Measurements from ENCODE around the gene PTCD2. TPM values are rescaled to one million over a fixed set of nuclear protein-coding genes. Genes with fewer than 3 reads are reported as not detected.

Gene PTCD2
- total and polyA plus RNA-seq, 4 donors: 8.9 to 11.5 (median 10.0) TPM

- Histone ChIP-seq H3K27me3 (ENCODE audit: control insufficient read depth, insufficient read depth, low read length) (no peaks in the 10 kb centered on the region), H3K9me3 (ENCODE audit: control insufficient read depth, insufficient read depth, low read length) (no peaks in the 10 kb centered on the region), H3K4me3 (ENCODE audit: low read depth, low read length) (no peak overlapping the region), H3K27ac (ENCODE audit: low read depth, low read length) (no peak overlapping the region), H3K36me3 (ENCODE audit: control insufficient read depth, insufficient read depth, low read length) (peaks cover 11% of the 10 kb centered on the region), H3K4me1 (ENCODE audit: control insufficient read depth, insufficient read depth, low read length) (peaks cover 4% of the 10 kb centered on the region)
- DNase-seq (ENCODE audit: low read depth in 4 of 6, low spot score in 6 of 6): peak in 2 of 6 donors; percentile 58 to 83
Observed at GRCh38 chr5:72328172-72328571, 8.0 kb downstream of the PTCD2 start.

- H3K27me3 ChIP-seq (ENCODE audit: control insufficient read depth, insufficient read depth, low read length): no peaks in the 10 kb centered on the region
- peaks cover 6% of the 10 kb centered on the region for H3K36me3 ChIP-seq (ENCODE audit: control insufficient read depth, insufficient read depth, low read length)
- peaks cover 4% of the 10 kb centered on the region for H3K4me1 ChIP-seq (ENCODE audit: control insufficient read depth, insufficient read depth, low read length)
- no peak for DNase-seq (ENCODE audit: low read depth in 4 of 6, low spot score in 6 of 6)
- H3K27ac ChIP-seq (ENCODE audit: low read depth, low read length): no peak overlapping the region
- no peaks in the 10 kb centered on the region for H3K9me3 ChIP-seq (ENCODE audit: control insufficient read depth, insufficient read depth, low read length)
- no CpG with 5 or more reads among the region's 1 CpG for WGBS (ENCODE audit: insufficient coverage)
- H3K4me3 ChIP-seq (ENCODE audit: low read depth, low read length): no peak overlapping the region
Observed at GRCh38 chr5:72330712-72331111, 10.5 kb downstream of the PTCD2 start.

- Histone ChIP-seq H3K4me1 (ENCODE audit: control insufficient read depth, insufficient read depth, low read length) (no peaks in the 10 kb centered on the region), H3K27ac (ENCODE audit: low read depth, low read length) (no peak overlapping the region), H3K9me3 (ENCODE audit: control insufficient read depth, insufficient read depth, low read length) (no peaks in the 10 kb centered on the region), H3K36me3 (ENCODE audit: control insufficient read depth, insufficient read depth, low read length) (no peaks in the 10 kb centered on the region), H3K27me3 (ENCODE audit: control insufficient read depth, insufficient read depth, low read length) (no peaks in the 10 kb centered on the region), H3K4me3 (ENCODE audit: low read depth, low read length) (no peak overlapping the region)
- no peak for DNase-seq (ENCODE audit: low read depth in 4 of 6, low spot score in 6 of 6)
- 100% methylated on average over 1 of the region's 1 CpG for WGBS (ENCODE audit: insufficient coverage)
Observed at GRCh38 chr5:72337159-72337558, 17.0 kb downstream of the PTCD2 start.

- Histone ChIP-seq H3K9me3 (ENCODE audit: control insufficient read depth, insufficient read depth, low read length) (no peaks in the 10 kb centered on the region), H3K27me3 (ENCODE audit: control insufficient read depth, insufficient read depth, low read length) (no peaks in the 10 kb centered on the region), H3K4me3 (ENCODE audit: low read depth, low read length) (no peak overlapping the region), H3K27ac (ENCODE audit: low read depth, low read length) (no peak overlapping the region), H3K4me1 (ENCODE audit: control insufficient read depth, insufficient read depth, low read length) (no peaks in the 10 kb centered on the region), H3K36me3 (ENCODE audit: control insufficient read depth, insufficient read depth, low read length) (peaks cover 4% of the 10 kb centered on the region)
- DNase-seq (ENCODE audit: low read depth in 4 of 6, low spot score in 6 of 6): peak in 2 of 6 donors; percentile 5 to 77
- WGBS (ENCODE audit: insufficient coverage): no CpG with 5 or more reads among the region's 4 CpGs
Observed at GRCh38 chr5:72338689-72339209, 18.6 kb downstream of the PTCD2 start.

- H3K9me3 ChIP-seq (ENCODE audit: control insufficient read depth, insufficient read depth, low read length): no peaks in the 10 kb centered on the region
- H3K36me3 ChIP-seq (ENCODE audit: control insufficient read depth, insufficient read depth, low read length): peaks cover 7% of the 10 kb centered on the region
- H3K4me3 ChIP-seq (ENCODE audit: low read depth, low read length): no peak overlapping the region
- WGBS (ENCODE audit: insufficient coverage): 92% methylated on average over 2 of the region's 2 CpGs
- no peaks in the 10 kb centered on the region for H3K4me1 ChIP-seq (ENCODE audit: control insufficient read depth, insufficient read depth, low read length)
- no peak overlapping the region for H3K27ac ChIP-seq (ENCODE audit: low read depth, low read length)
- H3K27me3 ChIP-seq (ENCODE audit: control insufficient read depth, insufficient read depth, low read length): no peaks in the 10 kb centered on the region
- DNase-seq (ENCODE audit: low read depth in 4 of 6, low spot score in 6 of 6): no peak
Observed at GRCh38 chr5:72346398-72346797, 26.2 kb downstream of the PTCD2 start.

- no peak overlapping the region for H3K27ac ChIP-seq (ENCODE audit: low read depth, low read length)
- no peak overlapping the region for H3K4me3 ChIP-seq (ENCODE audit: low read depth, low read length)
- H3K4me1 ChIP-seq (ENCODE audit: control insufficient read depth, insufficient read depth, low read length): no peaks in the 10 kb centered on the region
- WGBS (ENCODE audit: insufficient coverage): no CpG with 5 or more reads among the region's 4 CpGs
- H3K9me3 ChIP-seq (ENCODE audit: control insufficient read depth, insufficient read depth, low read length): no peaks in the 10 kb centered on the region
- H3K36me3 ChIP-seq (ENCODE audit: control insufficient read depth, insufficient read depth, low read length): peaks cover 7% of the 10 kb centered on the region
- H3K27me3 ChIP-seq (ENCODE audit: control insufficient read depth, insufficient read depth, low read length): no peaks in the 10 kb centered on the region
- DNase-seq (ENCODE audit: low read depth in 4 of 6, low spot score in 6 of 6): no peak
Observed at GRCh38 chr5:72347801-72348308, 27.7 kb downstream of the PTCD2 start.

GRCh38 chr5:72351376-72351775, 31.2 kb downstream of the PTCD2 start:
- Histone ChIP-seq H3K9me3 (ENCODE audit: control insufficient read depth, insufficient read depth, low read length) (no peaks in the 10 kb centered on the region), H3K4me1 (ENCODE audit: control insufficient read depth, insufficient read depth, low read length) (no peaks in the 10 kb centered on the region), H3K27me3 (ENCODE audit: control insufficient read depth, insufficient read depth, low read length) (no peaks in the 10 kb centered on the region), H3K36me3 (ENCODE audit: control insufficient read depth, insufficient read depth, low read length) (no peaks in the 10 kb centered on the region), H3K27ac (ENCODE audit: low read depth, low read length) (no peak overlapping the region), H3K4me3 (ENCODE audit: low read depth, low read length) (no peak overlapping the region)
- 100% methylated on average over 1 of the region's 2 CpGs for WGBS (ENCODE audit: insufficient coverage)
- no peak for DNase-seq (ENCODE audit: low read depth in 4 of 6, low spot score in 6 of 6)

GRCh38 chr5:72352616-72353015, 32.4 kb downstream of the PTCD2 start:
- no peak for DNase-seq (ENCODE audit: low read depth in 4 of 6, low spot score in 6 of 6)
- Histone ChIP-seq H3K4me3 (ENCODE audit: low read depth, low read length) (no peak overlapping the region), H3K27ac (ENCODE audit: low read depth, low read length) (no peak overlapping the region), H3K27me3 (ENCODE audit: control insufficient read depth, insufficient read depth, low read length) (no peaks in the 10 kb centered on the region), H3K4me1 (ENCODE audit: control insufficient read depth, insufficient read depth, low read length) (no peaks in the 10 kb centered on the region), H3K36me3 (ENCODE audit: control insufficient read depth, insufficient read depth, low read length) (no peaks in the 10 kb centered on the region), H3K9me3 (ENCODE audit: control insufficient read depth, insufficient read depth, low read length) (no peaks in the 10 kb centered on the region)
- no CpG with 5 or more reads among the region's 1 CpG for WGBS (ENCODE audit: insufficient coverage)

- no peaks in the 10 kb centered on the region for H3K27me3 ChIP-seq (ENCODE audit: control insufficient read depth, insufficient read depth, low read length)
- no peaks in the 10 kb centered on the region for H3K36me3 ChIP-seq (ENCODE audit: control insufficient read depth, insufficient read depth, low read length)
- no peaks in the 10 kb centered on the region for H3K9me3 ChIP-seq (ENCODE audit: control insufficient read depth, insufficient read depth, low read length)
- no peak overlapping the region for H3K4me3 ChIP-seq (ENCODE audit: low read depth, low read length)
- H3K27ac ChIP-seq (ENCODE audit: low read depth, low read length): no peak overlapping the region
- H3K4me1 ChIP-seq (ENCODE audit: control insufficient read depth, insufficient read depth, low read length): no peaks in the 10 kb centered on the region
- no peak for DNase-seq (ENCODE audit: low read depth in 4 of 6, low spot score in 6 of 6)
Observed at GRCh38 chr5:72353046-72353445, 32.9 kb downstream of the PTCD2 start.

GRCh38 chr5:72355706-72356299, 35.6 kb downstream of the PTCD2 start:
- no CpG with 5 or more reads among the region's 5 CpGs for WGBS (ENCODE audit: insufficient coverage)
- H3K9me3 ChIP-seq (ENCODE audit: control insufficient read depth, insufficient read depth, low read length): no peaks in the 10 kb centered on the region
- H3K4me1 ChIP-seq (ENCODE audit: control insufficient read depth, insufficient read depth, low read length): no peaks in the 10 kb centered on the region
- H3K27ac ChIP-seq (ENCODE audit: low read depth, low read length): no peak overlapping the region
- peaks cover 2% of the 10 kb centered on the region for H3K36me3 ChIP-seq (ENCODE audit: control insufficient read depth, insufficient read depth, low read length)
- peak in 4 of 6 donors; percentile 15 to 90 (median 58) for DNase-seq (ENCODE audit: low read depth in 4 of 6, low spot score in 6 of 6)
- H3K4me3 ChIP-seq (ENCODE audit: low read depth, low read length): no peak overlapping the region
- no peaks in the 10 kb centered on the region for H3K27me3 ChIP-seq (ENCODE audit: control insufficient read depth, insufficient read depth, low read length)

All from spinal cord (tissue), 10 donors.